ENCODE measurements around the gene SMTNL2.
"Not testable (repeated sequence)": the region's sequence is repeated elsewhere in the genome, so short reads cannot be mapped to it uniquely, and the experiment has no call there.

The SMTNL2 gene

DNA sequence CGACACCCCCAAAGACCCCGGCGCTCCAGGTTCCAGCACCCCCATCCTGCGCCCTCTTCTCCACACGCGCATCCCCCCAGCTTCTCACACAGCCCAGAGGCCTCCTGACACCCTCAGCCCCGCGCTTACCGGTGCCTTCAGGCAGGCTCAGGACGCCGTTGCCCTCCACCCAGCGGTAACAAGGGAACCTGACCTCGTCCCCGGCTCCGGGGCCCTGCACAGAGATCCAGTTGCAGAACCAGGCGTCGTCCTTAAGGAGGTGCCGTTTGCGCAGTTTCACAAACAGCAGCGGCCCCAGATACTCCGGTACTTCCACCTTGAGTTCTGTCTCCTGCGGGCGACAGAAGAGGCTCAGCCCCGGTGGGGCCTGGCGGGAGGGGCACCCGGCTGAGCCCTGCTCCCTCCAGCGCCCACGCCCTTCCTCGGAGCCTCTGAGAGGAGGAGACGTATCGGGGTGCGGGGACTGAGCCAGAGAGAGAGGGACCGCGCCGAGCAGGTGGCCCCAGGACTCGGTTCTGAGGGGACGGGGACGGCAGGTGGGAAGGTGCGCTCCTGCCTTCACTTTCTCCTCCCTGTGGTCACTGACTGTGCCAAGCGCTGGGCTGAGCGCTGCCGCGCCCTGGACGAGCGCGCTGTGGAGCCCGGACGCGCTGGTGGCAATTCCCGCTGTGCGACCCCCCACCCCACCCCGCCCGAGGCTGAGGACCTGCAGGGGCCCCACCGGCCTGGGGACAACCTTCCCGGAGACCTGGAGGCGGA lies 55.2 kb downstream of the SMTNL2 start:
- not testable (repeated sequence) for DNase-seq

DNA sequence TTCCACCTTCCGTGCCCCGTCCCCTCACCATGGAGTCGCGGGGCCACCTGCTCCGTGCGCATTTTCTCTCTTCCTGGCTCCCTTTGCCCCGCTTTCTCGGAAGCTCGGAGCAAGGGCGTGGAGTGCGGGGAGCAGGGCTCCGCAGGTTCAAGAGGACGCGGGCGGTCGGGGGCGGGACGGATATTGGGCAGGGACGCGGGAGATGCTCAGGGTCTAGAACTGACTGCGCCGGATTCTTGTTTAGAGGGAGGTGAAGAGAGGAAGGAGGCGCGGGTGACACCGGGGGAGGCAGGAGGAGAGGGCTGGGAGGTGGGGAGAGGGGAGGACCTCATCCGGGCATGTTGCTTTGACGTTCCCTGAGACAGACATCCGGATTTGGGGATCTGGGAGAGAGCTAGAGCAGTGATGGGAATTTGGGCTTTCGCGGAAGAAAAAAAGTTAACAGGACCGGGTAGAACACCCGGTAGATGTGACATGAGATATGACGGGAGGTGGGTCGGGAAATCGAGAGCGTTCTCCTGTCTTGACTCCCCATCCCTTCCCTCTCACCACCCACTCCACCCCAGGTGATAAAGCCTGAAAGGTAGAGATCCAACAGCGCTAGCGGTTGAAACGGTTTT lies 56.4 kb downstream of the SMTNL2 start:
- DNase-seq, result not testable (repeated sequence)

DNA sequence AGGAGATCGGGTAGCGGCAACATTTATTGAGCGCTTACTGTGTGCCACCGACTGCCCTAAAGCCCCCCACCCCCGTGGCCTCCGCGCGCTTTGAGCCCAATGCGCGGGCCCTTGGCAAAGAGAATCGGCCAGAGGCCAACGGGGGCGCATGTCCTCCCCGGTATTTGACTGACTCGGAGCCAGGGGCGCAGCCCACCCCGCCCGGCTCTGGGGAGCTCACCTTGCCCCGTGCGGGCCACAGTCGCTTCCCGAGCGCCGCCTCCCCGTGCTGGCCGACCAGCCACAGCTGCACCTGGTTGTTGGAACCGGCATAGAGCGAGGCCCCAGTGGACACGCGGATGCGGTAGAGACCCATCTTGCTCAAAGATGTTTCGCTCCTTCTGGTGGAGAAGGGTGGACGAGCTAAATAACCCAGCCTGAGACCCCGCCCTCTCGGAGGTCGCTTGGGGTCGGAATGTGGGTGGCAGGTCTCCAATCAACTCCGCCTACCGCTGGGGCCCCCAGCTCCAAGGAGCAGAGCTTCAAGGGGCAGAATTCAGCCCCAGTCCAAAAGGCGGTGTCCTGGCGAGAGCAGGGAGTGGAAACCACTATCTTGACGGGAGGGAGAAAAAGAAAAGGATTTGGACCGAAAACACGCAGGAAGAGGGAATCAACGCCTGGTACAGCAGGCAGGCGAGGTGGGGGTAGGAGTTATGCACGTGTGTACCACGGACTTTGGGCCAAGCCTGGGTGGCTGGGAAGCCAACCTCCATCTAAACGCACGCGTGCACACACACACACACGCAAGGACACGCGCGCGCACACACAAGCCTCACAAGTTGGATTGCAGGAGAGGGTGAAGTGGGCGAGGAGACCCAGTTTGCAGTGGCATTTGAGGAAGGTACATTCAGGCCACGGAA lies 57.2 kb downstream of the SMTNL2 start, which contains the start of gene ALOX15:
Gene ALOX15, minus strand, starts transcription at position 382 of the 899 bp plus-strand sequence. Its CDS starts 27 bp downstream, at position 355.
- DNase-seq, result no peak

DNA sequence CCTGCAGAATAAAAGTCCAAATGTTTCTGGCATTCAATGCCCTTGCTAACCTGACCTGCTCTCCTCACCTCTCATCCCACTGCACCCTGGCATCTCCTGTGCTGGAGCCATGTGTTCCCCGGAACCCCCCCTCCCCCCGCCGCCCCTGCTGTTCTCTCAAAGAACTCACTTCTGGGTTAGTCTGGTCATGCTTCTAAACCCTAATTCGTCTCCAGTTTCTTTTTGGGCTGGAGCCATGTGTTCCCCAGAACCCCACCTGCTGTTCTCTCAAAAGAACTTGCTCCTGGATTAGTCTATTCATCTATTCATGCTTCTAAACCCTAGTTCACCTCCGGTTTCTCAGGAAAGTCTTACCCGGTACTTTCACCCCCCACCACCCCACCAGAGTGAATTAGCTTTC lies 58.0 kb downstream of the SMTNL2 start:
- no peak for DNase-seq

DNA sequence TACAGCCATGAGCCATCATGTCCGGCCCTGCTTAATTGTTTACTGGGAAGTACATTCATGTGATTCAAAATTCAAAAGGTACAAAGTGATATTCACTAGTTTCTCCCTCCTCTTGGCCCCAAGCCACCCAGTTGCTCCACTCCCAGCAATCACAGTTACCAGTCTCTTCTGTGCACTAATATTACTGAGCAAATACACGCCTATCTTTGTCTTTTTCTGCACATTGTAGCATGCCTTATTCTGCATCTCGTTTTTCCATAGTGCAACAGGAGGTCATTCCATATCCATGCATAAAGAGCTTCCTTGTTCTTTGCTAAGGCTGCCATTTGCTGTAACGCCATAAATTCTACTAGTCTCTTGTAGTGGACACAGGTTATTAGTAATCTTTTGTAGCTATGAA lies 59.3 kb downstream of the SMTNL2 start:
- no peak for DNase-seq

DNA sequence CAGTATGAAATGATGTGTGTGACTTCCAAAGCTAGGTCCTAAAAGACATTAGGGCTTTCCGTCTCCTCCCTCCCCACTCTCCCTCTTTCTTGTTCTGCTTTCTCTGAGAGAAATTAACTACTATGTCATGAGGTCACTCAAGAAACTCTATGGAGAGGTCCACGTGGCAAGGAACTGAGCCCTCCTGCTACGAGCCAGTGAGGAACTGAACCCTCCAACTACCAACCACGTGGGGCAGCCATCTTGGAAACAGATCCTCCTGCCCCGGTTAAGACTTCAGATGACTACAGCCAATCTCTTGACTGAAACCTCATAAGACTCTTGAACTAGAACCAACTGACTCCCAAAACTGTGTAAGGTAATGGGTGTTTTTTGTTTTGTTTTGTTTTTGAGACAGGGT lies 61.3 kb downstream of the SMTNL2 start:
- no peak for DNase-seq

DNA sequence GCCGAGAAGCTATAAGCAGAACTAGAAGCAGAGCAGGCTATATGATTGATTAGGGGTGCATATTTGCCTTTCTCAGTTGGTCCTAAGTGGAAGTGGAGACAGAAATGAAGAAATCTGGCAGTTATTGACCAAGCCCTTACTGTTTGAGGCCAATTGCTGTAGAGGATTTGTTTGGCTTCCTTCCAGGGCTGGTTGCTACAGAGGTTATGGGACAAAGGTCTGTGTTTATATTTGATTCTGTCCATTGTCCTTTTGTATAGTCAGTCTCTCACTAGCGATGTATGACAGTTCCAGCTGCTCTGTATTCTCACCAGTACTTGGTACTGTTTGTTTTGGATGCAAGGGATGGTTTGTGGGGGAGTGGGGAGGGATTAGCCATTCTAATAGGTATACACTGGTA lies 64.4 kb downstream of the SMTNL2 start:
- DNase-seq, result no peak

DNA sequence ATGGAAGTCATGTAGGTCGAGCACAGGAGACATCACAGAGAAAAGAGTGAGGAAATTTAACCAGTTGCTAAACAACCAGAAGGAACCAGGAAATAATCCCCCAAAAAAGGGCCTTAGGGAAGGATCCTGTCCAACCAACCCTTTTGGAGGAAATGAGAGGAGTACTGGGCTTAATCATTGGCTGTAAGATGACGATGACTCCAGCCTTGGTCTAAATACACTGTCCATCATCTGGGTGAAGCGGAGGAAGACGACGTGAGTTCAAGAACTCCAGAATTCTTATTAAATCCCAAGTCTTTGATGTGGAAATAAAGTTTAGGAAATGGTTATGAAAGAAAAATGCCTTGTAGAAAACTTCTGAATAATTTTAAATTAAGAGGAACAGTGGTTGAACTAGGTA lies 68.7 kb downstream of the SMTNL2 start:
- DNase-seq, result no peak

DNA sequence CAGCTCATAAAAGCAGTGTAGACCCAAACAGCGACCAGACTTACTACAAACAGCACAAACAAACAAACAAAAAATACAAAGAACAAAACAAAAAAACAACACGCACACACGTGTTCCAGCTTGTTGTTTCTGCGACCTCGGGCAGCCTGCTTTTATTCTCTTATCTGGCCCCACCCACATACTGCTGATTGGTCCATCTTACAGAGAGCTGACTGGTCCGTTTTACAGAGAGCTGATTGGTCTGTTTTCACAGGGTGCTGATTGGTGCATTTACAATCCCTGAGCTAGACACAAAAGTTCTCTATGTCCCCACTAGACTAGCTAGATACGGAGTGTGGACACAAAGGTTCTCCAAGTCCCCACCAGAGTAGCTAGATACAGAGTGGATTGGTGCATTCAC lies 71.6 kb downstream of the SMTNL2 start:
- DNase-seq, result not testable (repeated sequence)

DNA sequence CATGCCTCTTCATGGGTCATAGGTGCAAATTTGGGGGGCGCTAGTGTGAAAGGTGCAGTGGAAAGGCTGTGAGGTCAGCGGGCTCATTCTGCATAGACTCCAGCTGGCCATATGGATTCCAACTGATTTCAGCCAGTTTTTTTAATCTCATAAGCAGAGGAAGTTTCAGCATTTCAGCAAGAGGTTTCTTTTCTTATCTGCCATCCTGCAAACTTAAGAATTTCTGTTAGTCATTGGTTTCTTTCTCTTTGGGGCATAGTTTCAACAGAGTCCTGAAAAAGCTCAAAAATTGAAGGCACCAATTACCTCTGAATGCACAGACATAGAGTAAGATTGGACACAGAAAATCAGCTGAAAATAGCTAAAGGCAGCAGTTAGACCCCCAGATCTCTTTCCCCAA lies 73.3 kb downstream of the SMTNL2 start:
- DNase-seq, result no peak
